HG03064 (cell line): Measurements from ENCODE around the gene EOLA2.
A peak's percentile ranks its signal among the peaks of the same experiment; 100 is the strongest.
"Not testable (repeated sequence)": the region's sequence is repeated elsewhere in the genome, so short reads cannot be mapped to it uniquely, and the experiment has no call there.

ENCODE experiments used
- ATAC-seq: cut with Tn5 transposase; IDR thresholded peaks from one replicate; pipeline ENCODE4 v1.9.1; 2021; ENCODE audit warnings: low read depth; ENCODE audit not compliant: unreplicated experiment

Gene EOLA2

DNA sequence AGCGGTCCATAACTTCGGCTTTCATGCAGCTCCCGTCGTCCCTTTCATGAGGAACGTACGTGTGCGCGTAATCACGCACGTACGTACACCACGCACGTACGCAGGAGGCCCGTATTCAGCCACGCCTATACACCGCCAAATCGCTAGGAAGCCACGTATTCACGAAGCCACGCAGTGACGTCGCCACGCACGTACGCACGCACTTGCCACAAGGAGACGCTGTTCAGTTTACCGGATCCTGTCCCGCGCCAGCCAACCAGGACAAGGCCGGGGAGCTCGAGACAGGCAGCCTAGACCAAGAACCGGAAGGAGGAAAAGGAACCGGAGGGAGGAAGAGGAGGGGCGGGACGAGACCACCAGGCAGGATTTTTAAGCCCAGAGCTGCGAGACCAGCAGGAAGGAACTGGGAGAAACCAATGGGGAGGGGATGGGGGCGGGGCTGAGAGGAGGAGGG, at the start of gene EOLA2:
TSS of gene EOLA2 (minus strand) at position 65 of the 454 bp plus-strand sequence. CDS start 4,617 bp downstream, outside the sequence.
- peak; percentile 70 for ATAC-seq

GRCh38 chrX:149987613-149988012, 49.3 kb upstream of the EOLA2 start:
- peak; percentile 62 for ATAC-seq

- no peak for ATAC-seq
Observed at GRCh38 chrX:149984411-149984810, 46.1 kb upstream of the EOLA2 start.

GRCh38 chrX:149982310-149982709, 44.0 kb upstream of the EOLA2 start:
- ATAC-seq: no peak

GRCh38 chrX:149979126-149979644, 40.9 kb upstream of the EOLA2 start:
- no peak for ATAC-seq

DNA sequence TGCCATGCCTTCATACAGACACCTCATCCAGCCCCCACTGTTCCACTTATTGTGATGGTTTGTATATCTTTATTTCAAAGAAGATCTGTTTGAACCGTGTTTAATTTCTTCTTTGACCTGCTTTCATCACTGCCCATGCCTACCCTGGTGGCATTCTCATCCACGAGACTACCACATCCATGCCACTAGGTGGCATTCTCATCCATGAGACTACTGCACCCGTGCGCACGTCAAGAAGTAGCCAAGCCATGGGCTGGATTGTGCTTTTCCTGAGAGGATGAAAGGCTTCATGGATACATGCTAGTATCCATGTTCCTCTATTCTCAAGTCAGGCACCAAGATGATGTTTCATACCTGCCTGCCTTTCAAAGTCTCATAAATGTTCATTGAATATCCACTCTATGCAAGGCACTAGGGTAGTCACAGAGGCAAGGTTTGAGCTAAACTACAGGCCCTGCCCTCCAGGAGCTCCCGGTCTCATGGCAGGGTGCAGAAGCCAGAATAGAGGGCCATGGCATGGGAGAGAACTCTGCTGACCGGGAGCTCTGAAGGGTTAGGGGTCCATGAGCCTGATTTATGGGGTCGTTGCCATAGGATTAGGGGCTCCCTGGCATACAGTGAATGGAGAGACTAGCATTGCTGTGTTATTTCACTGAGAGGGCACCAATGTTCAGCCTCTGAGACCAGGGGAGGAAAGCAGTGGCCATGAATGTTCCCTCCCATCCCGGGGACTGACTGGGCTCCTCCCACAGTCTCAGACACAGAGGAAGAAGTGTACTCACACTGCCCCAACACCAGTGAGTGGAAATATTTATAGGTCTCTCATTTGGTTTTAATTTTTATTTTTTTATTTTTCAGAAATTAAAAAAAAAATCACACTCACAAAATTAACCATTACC, 24.8 kb upstream of the EOLA2 start:
- no peak for ATAC-seq

GRCh38 chrX:149962010-149962409, 23.7 kb upstream of the EOLA2 start:
- ATAC-seq: no peak

DNA sequence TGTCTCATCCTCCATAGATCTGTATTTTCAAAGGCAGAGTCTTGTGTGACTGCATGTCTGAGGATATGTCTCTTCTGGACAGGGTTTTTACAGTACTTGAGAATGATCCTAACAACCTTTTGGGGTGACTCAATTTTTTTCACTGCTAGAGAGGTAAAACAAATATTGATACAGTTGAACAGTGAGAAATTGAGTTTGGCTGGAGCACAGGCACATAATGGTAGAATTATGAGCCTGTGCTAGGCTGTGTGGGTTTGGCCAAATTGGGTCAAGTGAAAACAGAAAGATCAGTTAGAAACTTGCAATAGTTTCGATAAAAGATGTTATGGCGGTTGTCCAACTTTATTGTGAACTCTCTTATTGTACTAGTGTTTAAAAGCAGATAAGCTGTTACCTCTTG, 23.3 kb upstream of the EOLA2 start:
- no peak for ATAC-seq

DNA sequence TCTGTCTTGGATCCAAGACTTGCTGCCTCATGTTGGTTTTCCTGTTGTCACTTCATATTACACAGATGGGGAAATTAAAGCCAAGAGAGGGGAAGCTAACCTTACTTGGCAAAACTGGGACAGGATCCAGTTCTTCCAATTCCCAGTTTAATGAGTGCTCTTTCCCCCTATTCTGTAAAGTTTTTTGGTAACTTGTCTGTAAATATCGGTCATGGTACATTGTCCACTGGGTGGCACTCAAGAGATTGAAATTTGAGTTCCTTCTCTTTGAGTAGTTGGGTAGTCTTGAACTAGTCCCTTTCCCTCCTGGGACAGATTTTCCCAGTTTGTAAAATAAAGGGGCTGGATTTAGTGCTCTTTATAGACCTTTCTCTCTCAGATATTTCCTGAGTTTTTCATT, 12.4 kb upstream of the EOLA2 start:
- no peak for ATAC-seq

- ATAC-seq: no peak
Observed at GRCh38 chrX:149949743-149950436, 11.6 kb upstream of the EOLA2 start.

GRCh38 chrX:149948016-149948415, 9.7 kb upstream of the EOLA2 start:
- no peak for ATAC-seq

DNA sequence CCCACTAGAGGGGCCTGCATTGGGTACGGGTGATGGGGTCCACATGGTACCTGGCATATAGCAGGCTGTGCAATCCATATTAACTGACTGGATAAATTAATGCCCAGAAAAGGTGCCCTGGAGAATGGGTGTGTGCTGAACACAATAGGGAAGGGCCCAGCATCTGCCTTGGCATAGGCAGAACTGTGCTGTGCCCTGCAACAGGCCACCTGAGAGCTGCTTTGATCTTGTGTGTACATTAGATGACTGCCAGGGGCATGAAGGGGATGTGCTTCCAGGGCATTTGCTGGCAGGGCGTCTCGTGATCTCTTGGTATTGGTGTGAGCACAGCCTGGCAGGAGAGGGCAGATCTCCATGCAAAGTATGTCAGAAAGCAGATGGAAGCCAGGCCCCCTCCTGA, 8.6 kb upstream of the EOLA2 start:
- not testable (repeated sequence) for ATAC-seq

DNA sequence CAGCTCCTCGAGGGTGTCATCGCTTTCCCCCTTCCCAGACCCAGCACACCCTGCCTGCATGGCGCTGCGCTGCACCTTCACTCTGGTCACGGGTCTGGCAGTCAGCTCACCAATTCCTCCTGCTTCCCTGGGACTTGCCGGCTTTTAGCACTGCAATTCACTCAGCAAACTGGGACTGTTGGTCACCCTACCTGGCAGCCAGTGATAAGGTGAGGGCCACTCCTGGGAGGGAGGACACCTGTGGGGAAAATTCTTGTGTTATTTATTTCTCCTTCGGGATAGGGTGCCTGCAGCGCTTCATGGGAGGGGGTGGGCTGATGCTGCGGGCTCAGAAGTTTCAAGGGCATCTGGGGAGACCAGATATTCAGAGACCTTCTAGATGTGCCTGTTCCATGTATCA, 7.5 kb upstream of the EOLA2 start:
- not testable (repeated sequence) for ATAC-seq

DNA sequence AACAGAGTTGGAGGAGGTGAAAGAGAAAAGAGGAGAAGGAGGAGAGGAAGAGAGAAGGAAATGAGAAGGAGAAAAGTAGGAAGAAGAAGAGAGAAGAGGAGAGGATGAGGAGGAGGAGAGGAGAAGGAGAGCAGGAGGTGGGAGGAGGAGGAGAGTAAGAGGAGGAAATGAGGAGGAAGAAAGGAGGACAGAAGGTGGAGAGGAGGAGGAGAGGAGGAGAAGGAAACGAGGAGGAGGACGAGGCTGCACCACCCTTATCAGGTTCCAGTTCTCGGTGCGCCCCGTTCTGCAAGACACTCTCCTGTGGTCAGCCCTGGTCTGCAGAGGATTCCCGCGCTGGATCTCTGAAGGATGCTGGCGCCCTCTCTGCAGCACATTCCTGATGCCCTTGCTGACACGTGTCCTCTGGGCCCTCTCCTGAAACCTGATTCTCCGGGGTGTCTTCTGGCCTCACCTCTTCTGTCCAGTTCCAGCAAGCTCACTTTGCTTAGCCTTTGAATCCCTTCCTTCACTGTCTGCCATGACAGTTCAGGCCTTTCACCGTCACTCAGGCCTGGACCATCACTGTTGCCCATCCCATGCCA, 6.9 kb upstream of the EOLA2 start:
- ATAC-seq: not testable (repeated sequence)

- ATAC-seq: not testable (repeated sequence)
Observed at GRCh38 chrX:149940674-149941024, 2.4 kb upstream of the EOLA2 start.

- ATAC-seq: peak; percentile 45
Observed at GRCh38 chrX:149939905-149940673, 1.8 kb upstream of the EOLA2 start.

DNA sequence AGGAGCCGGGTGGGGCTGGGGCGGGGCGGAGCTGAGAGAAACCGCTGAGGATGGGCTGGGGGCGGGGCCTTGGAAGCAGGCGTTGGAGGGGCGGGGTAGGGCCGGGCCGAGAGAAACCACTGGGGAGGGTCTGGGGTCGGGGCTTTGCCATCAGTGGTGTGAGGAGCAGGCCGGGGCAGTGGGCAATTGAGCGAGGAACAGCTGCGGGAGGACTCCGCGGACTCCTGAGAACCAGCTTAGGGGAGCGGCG, 1.3 kb upstream of the EOLA2 start:
- peak; percentile 13 for ATAC-seq

- peak; percentile 5 for ATAC-seq
Observed at GRCh38 chrX:149938881-149939654, 777 bp upstream of the EOLA2 start.

DNA sequence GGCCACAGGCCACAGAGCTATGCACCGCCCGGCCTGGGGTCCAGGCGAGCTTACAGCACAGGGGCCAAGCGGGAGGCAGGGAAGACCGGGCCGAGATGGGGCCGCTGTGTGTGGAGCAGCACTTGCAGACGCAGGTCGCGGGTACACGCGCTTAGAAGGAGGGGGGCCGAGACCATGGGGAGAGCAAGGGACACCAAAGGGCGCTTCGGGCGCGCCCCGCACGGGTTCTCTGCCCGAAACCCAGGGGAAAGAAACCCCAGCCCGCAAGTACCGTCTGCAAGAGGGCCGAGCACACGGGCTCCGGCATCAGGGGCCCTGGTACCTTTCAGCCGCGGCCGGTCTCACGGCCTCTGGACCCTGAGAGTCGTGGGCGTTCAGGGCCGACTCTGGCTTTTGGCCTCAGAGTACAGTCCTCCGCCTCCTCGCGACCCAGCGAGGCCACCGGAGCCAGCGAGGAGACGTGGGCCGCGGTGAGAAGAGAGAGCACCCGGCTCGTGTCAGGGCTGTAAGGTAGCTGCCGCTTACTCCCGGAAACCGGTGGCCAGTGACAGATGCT, 342 bp downstream of the EOLA2 start:
- no peak for ATAC-seq

GRCh38 chrX:149937328-149937727, 963 bp downstream of the EOLA2 start:
- not testable (repeated sequence) for ATAC-seq
